Endothelial cell of umbilical vein (primary cell): ENCODE data around the gene TULP1. TPM values are rescaled to one million over a fixed set of nuclear protein-coding genes. Genes with fewer than 3 reads are reported as not detected.

Experiments used
- BruUV-seq: library from RNA; stranded (reverse); fragments of 400-500 nt; replicated peaks from 2 replicates; lab custom pipeline; 2021; lab: Mats Ljungman, UMichigan
- CTCF ChIA-PET: fragments of 300-600, 350-600 bp; sonication (Branson Sonifier 250); formaldehyde crosslinking; loops from one replicate; lab custom pipeline; 2021; ENCODE audit warnings: antibody characterized with exemption, inconsistent platforms; lab: Charles Lee
- POLR2A ChIA-PET: fragments of 300-600, 350-600 bp; sonication (Branson Sonifier 250); formaldehyde crosslinking; loops from one replicate; lab custom pipeline; 2021; ENCODE audit warnings: antibody characterized with exemption, inconsistent platforms; lab: Charles Lee
- DNase-seq: peaks from one replicate; pipeline ENCODE4 v3.0.0-alpha.2; 2011; ENCODE audit warnings: low read depth, low spot score
- FAIRE-seq: peaks from 2 replicates; lab custom pipeline; 2011; peaks lifted over from hg19 to GRCh38; lab: Jason Lieb, UNC
- H2AFZ ChIP-seq: 2 replicates; pipeline ENCODE4 v1.6.0; 2012; ENCODE audit warnings: low read depth, low read length, control low read depth, inconsistent platforms
- H3K27ac ChIP-seq: 2 replicates; pipeline ENCODE4 v1.5.1; 2011; ENCODE audit warnings: low read depth, mild to moderate bottlenecking, control low read depth, low read length, moderate library complexity; ENCODE audit not compliant: insufficient read depth
- H3K27me3 ChIP-seq, 2 experiments: 2 replicates each; pipeline versions ENCODE4 v1.6.0 to v1.6.1; 2011; ENCODE audit warnings: low read length in 2 of 2, mixed read lengths in 1 of 2; ENCODE audit not compliant: control insufficient read depth in 2 of 2, insufficient read depth in 2 of 2
- H3K36me3 ChIP-seq, 2 experiments: 2 replicates in 1 of 2; 3 replicates in 1 of 2; pipeline ENCODE4 v1.5.1; 2011; ENCODE audit warnings: low read length in 2 of 2, mild to moderate bottlenecking in 1 of 2, moderate library complexity in 1 of 2; ENCODE audit not compliant: control insufficient read depth in 2 of 2, insufficient read depth in 2 of 2; ENCODE audit errors: extremely low read depth in 1 of 2
- H3K4me1 ChIP-seq: 3 replicates; pipeline ENCODE4 v1.5.1; 2011; ENCODE audit warnings: mild to moderate bottlenecking, low read length; ENCODE audit not compliant: control insufficient read depth, insufficient read depth; ENCODE audit errors: extremely low read depth
- H3K4me2 ChIP-seq: 2 replicates; pipeline ENCODE4 v1.6.1; 2011; ENCODE audit warnings: low read length, control low read depth, mixed read lengths; ENCODE audit not compliant: insufficient read depth
- H3K4me3 ChIP-seq, 3 experiments: fragments of 200-600 bp in 1 of 3; sonication (generic), shearing (Covaris generic) in 1 of 3; replicated peaks in 1 of 3; 2 replicates each; pipeline ENCODE4 v1.5.1; 2011 to 2016; ENCODE audit warnings: control low read depth in 3 of 3, low read length in 3 of 3, mild to moderate bottlenecking in 2 of 3, inconsistent platforms in 1 of 3, low read depth in 1 of 3, moderate library complexity in 1 of 3; ENCODE audit not compliant: insufficient read depth in 1 of 3
- H3K79me2 ChIP-seq: 2 replicates; pipeline ENCODE4 v1.6.0; 2012; ENCODE audit warnings: low read length, inconsistent platforms; ENCODE audit not compliant: control insufficient read depth, insufficient read depth
- H3K9ac ChIP-seq: replicated peaks from 2 replicates; pipeline ENCODE3; 2011; ENCODE audit warnings: low read length, control low read depth; ENCODE audit not compliant: insufficient read depth; ENCODE audit errors: extremely low read depth
- H3K9me1 ChIP-seq: replicated peaks from 3 replicates; pipeline ENCODE4 v1.6.0; 2011; ENCODE audit warnings: mild to moderate bottlenecking, low read length; ENCODE audit not compliant: control insufficient read depth, insufficient read depth; ENCODE audit errors: extremely low read depth
- H3K9me3 ChIP-seq: replicated peaks from 2 replicates; pipeline ENCODE4 v1.5.1; 2012; ENCODE audit warnings: low read length, inconsistent platforms; ENCODE audit not compliant: control insufficient read depth, insufficient read depth
- H4K20me1 ChIP-seq: replicated peaks from 2 replicates; pipeline ENCODE3; 2011; ENCODE audit warnings: mild to moderate bottlenecking, low read length; ENCODE audit not compliant: control insufficient read depth, insufficient read depth; ENCODE audit errors: extremely low read depth
- CTCF ChIP-seq, 2 donors: IDR thresholded peaks; 1 replicate in 1 of 2; 2 replicates in 1 of 2; pipeline ENCODE4 v1.5.1; 2011; ENCODE audit warnings: low read length in 2 of 2, mild to moderate bottlenecking in 2 of 2, moderate library complexity in 2 of 2, control low read depth in 1 of 2, inconsistent platforms in 1 of 2, low read depth in 1 of 2; ENCODE audit not compliant: insufficient read depth in 1 of 2; ENCODE audit errors: extremely low read depth in 1 of 2
- EZH2 ChIP-seq: IDR thresholded peaks from 2 replicates; pipeline ENCODE4 v1.6.1; 2012; ENCODE audit warnings: borderline replicate concordance, low read depth, mild to moderate bottlenecking, moderate library complexity, low read length, inconsistent platforms; ENCODE audit not compliant: severe bottlenecking
- FOS ChIP-seq: IDR thresholded peaks from 2 replicates; pipeline ENCODE4 v1.6.1; 2011; ENCODE audit warnings: mild to moderate bottlenecking, low read length, moderate library complexity, borderline replicate concordance; ENCODE audit not compliant: insufficient read depth
- GATA2 ChIP-seq: IDR thresholded peaks from 2 replicates; pipeline ENCODE4 v1.7.0; 2011; ENCODE audit warnings: low read depth, mild to moderate bottlenecking, moderate library complexity, mixed read lengths, low read length; ENCODE audit not compliant: insufficient read length, insufficient read depth
- JUN ChIP-seq: IDR thresholded peaks from 2 replicates; pipeline ENCODE4 v1.6.1; 2011; ENCODE audit warnings: borderline replicate concordance, low read depth; ENCODE audit not compliant: insufficient read length, insufficient read depth
- MAX ChIP-seq: IDR thresholded peaks from 2 replicates; pipeline ENCODE4 v1.6.1; 2011; ENCODE audit not compliant: insufficient read depth, insufficient read length
- MYC ChIP-seq: IDR thresholded peaks from one replicate; pipeline ENCODE4 v1.6.1; 2011; ENCODE audit warnings: mild to moderate bottlenecking, low read depth, low read length
- POLR2A ChIP-seq: IDR thresholded peaks from 2 replicates; pipeline ENCODE4 v1.6.1; 2012; ENCODE audit warnings: low read depth, mild to moderate bottlenecking, control low read depth, low read length
- POLR2AphosphoS5 ChIP-seq: IDR thresholded peaks from 2 replicates; pipeline ENCODE4 v1.6.1; 2012; ENCODE audit warnings: low read depth, mild to moderate bottlenecking, control low read depth, low read length, moderate library complexity; ENCODE audit not compliant: insufficient read depth
- dilution Hi-C: fragments of 300-500 bp; cut with MboI; formaldehyde crosslinking; loops from one replicate; pipeline ENCODE4 v1.15.0; 2019; ENCODE audit warnings: low sequenced_read_pairs; ENCODE audit not compliant: extremely low pct_ligation_motif_present
- intact Hi-C: fragments of 100-400 bp; cut with micrococcal nuclease; formaldehyde crosslinking; loops from one replicate; pipeline ENCODE4 v1.10.0; 2022
- polyA plus RNA-seq, 4 experiments: library from polyadenylated mRNA; depleted of rRNA in 3 of 4; stranded (reverse) in 3 of 4; unstranded in 1 of 4; fragments of >200 nt; gene quantifications; 2 replicates each; pipeline versions ENCODE4 v1.2.1 to v1.2.3, GENCODE V29; 2011 to 2012; ENCODE audit warnings: missing spikeins in 1 of 4
- total RNA-seq: library from RNA; stranded (reverse); gene quantifications from 2 replicates; pipeline ENCODE4 v1.2.3, GENCODE V29; 2021

TULP1 gene
- total and polyA plus RNA-seq, 2 donors (not counting 3 experiments of a cell fraction or from before 2014, with no cell fraction given) = not detected

- FAIRE-seq = no peak
Measured at GRCh38 chr6:35532126-35532525, 19.4 kb upstream of the TULP1 start.

More at GRCh38 chr6:35532126-35532525, 19.4 kb upstream of the TULP1 start:
- H3K27ac ChIP-seq = no peak overlapping the region
- CTCF ChIA-PET = interaction anchor here (2.8 to 4.7 kb wide), 2 partner anchors 9 to 21 kb away, joined by 17 to 20 read pairs; no protein-coding TSS in a partner anchor
- H3K9ac ChIP-seq = no peak overlapping the region
- POLR2A ChIA-PET = no interaction called here
- dilution Hi-C loops = no loop called here
- H3K9me1 ChIP-seq = no peaks in the 10 kb centered on the region
- DNase-seq = no peak
- H2AFZ ChIP-seq = no peak overlapping the region
- no TSS peak for BruUV-seq
- intact Hi-C loops = no loop called here
- H3K4me2 ChIP-seq = no peak overlapping the region
- H3K79me2 ChIP-seq = no peaks in the 10 kb centered on the region
- no peaks in the 10 kb centered on the region for H4K20me1 ChIP-seq
- H3K36me3 ChIP-seq = no peaks in the 10 kb centered on the region
- no peaks in the 10 kb centered on the region for H3K9me3 ChIP-seq
- no peak overlapping the region for H3K4me3 ChIP-seq
- H3K27me3 ChIP-seq = peaks cover 2 to 10% of the 10 kb centered on the region in 2 experiments
- no peaks in the 10 kb centered on the region for H3K4me1 ChIP-seq
- TF ChIP-seq POLR2AphosphoS5 = no peak
- TF ChIP-seq CTCF (IDR thresholded peaks at IDR 0.05; ENCODE audit: extremely low read depth in 1 of 2, insufficient read depth in 1 of 2, low read depth in 1 of 2, low read length in 2 of 2) = no peak
- TF ChIP-seq EZH2 = no peak
- TF ChIP-seq GATA2 = no peak
- no peak for TF ChIP-seq MAX
- TF ChIP-seq MYC = no peak
- no peak for TF ChIP-seq JUN
- no peak for TF ChIP-seq POLR2A
- no peak for TF ChIP-seq FOS
